HCT116 (cell line): ENCODE data around the gene GPALPP1. TPM values are rescaled to one million over a fixed set of nuclear protein-coding genes. Genes with fewer than 3 reads are reported as not detected.

Source experiments
- ATAC-seq: fragments of 200-7000 bp; cut with Tn5 transposase; 2 replicates; pipeline ENCODE4 v1.9.1; 2020; ENCODE audit warnings: mild to moderate bottlenecking, moderate library complexity
- BruUV-seq: library from RNA; stranded (reverse); fragments of 400-500 nt; replicated peaks from 2 replicates; lab custom pipeline; 2021; lab: Mats Ljungman, UMichigan
- CTCF ChIA-PET: fragments of 300-600 bp; sonication (Branson Sonifier 250); formaldehyde crosslinking; loops from one replicate; lab custom pipeline; 2021; ENCODE audit warnings: antibody characterized with exemption; lab: Charles Lee
- POLR2A ChIA-PET: fragments of 300-600, 350-600 bp; sonication (Branson Sonifier 250); formaldehyde crosslinking; loops from one replicate; lab custom pipeline; 2021; ENCODE audit warnings: antibody characterized with exemption; lab: Charles Lee
- RAD21 ChIA-PET, 2 experiments: fragments of 300-600 bp; sonication (Branson Sonifier 250); formaldehyde crosslinking; loops; one replicate each; lab custom pipeline; 2023; ENCODE audit warnings: low total read pairs in 2 of 2; ENCODE audit not compliant: uncharacterized antibody in 2 of 2, unreplicated experiment in 2 of 2, low non-redundant PET in 1 of 2; lab: Charles Lee
- DNase-seq: peaks from one replicate; pipeline ENCODE4 v3.0.0-alpha.2; 2010; ENCODE audit warnings: low read depth, low spot score
- H2AFZ ChIP-seq: fragments of 200-600 bp; shearing (Covaris generic), sonication (generic); 2 replicates; pipeline ENCODE4 v1.6.1; 2017; ENCODE audit warnings: low read depth, mixed run types, mixed read lengths, antibody characterized with exemption, low read length; ENCODE audit not compliant: poor library complexity, severe bottlenecking
- H3K27ac ChIP-seq: 2 replicates; pipeline ENCODE4 v1.5.1; 2012; ENCODE audit warnings: low read depth, low read length
- H3K27me3 ChIP-seq: fragments of 200-600 bp; sonication (generic); 2 replicates; pipeline ENCODE4 v1.6.1; 2016; ENCODE audit warnings: mixed run types, low read length, mixed read lengths; ENCODE audit not compliant: insufficient read depth
- H3K36me3 ChIP-seq, 2 experiments: fragments of 200-500 bp in 1 of 2; fragments of 200-600 bp in 1 of 2; sonication (Bioruptor generic) in 1 of 2; sonication (generic) in 1 of 2; 2 replicates each; pipeline versions ENCODE4 v1.5.1 to v1.6.1; 2014 to 2016; ENCODE audit warnings: low read length in 2 of 2, inconsistent platforms in 1 of 2, mixed read lengths in 1 of 2, mixed run types in 1 of 2; ENCODE audit not compliant: insufficient read depth in 2 of 2, control insufficient read depth in 1 of 2
- H3K4me1 ChIP-seq, 2 experiments: fragments of 200-600 bp in 1 of 2; sonication (generic) in 1 of 2; 2 replicates each; pipeline versions ENCODE4 v1.5.1 to v1.6.1; 2012 to 2017; ENCODE audit warnings: low read length in 2 of 2, inconsistent platforms in 1 of 2, mild to moderate bottlenecking in 1 of 2, mixed read lengths in 1 of 2, mixed run types in 1 of 2, moderate library complexity in 1 of 2; ENCODE audit not compliant: insufficient read depth in 2 of 2, control insufficient read depth in 1 of 2
- H3K4me2 ChIP-seq: fragments of 200-600 bp; sonication (generic); 2 replicates; pipeline ENCODE4 v1.6.1; 2017; ENCODE audit warnings: mixed run types, low read length, mixed read lengths
- H3K4me3 ChIP-seq, 2 experiments: fragments of 200-600 bp in 1 of 2; sonication (generic) in 1 of 2; replicated peaks in 1 of 2; 2 replicates each; pipeline ENCODE4 v1.5.1; 2011 to 2016; ENCODE audit warnings: low read length in 2 of 2, control low read depth in 1 of 2, low read depth in 1 of 2, mild to moderate bottlenecking in 1 of 2, mixed read lengths in 1 of 2, mixed run types in 1 of 2
- H3K79me2 ChIP-seq: fragments of 200-600 bp; sonication (generic); 2 replicates; pipeline ENCODE4 v1.6.1; 2017; ENCODE audit warnings: mild to moderate bottlenecking, mixed run types, low read length, moderate library complexity, mixed read lengths; ENCODE audit not compliant: insufficient read depth
- H3K9ac ChIP-seq: fragments of 200-600 bp; sonication (generic); 2 replicates; pipeline ENCODE4 v1.6.1; 2016; ENCODE audit warnings: low read length, mixed read lengths
- H3K9me2 ChIP-seq: fragments of 200-600 bp; sonication (generic), shearing (Covaris generic); 2 replicates; pipeline ENCODE4 v1.6.1; 2017; ENCODE audit warnings: mixed run types, mild to moderate bottlenecking, moderate library complexity; ENCODE audit not compliant: insufficient read depth
- H3K9me3 ChIP-seq, 2 experiments: fragments of 200-500 bp in 1 of 2; fragments of 200-600 bp in 1 of 2; sonication (Bioruptor generic) in 1 of 2; sonication (generic) in 1 of 2; 2 replicates each; pipeline ENCODE4 v1.6.1; 2014 to 2017; ENCODE audit warnings: low read length in 2 of 2, mixed read lengths in 2 of 2, inconsistent platforms in 1 of 2, low read depth in 1 of 2, mild to moderate bottlenecking in 1 of 2, mixed run types in 1 of 2, moderate library complexity in 1 of 2; ENCODE audit not compliant: control insufficient read depth in 1 of 2, insufficient read depth in 1 of 2
- H4K20me1 ChIP-seq: fragments of 200-600 bp; sonication (generic), shearing (Covaris generic); 2 replicates; pipeline ENCODE4 v1.6.1; 2017; ENCODE audit warnings: mixed run types, mild to moderate bottlenecking, moderate library complexity; ENCODE audit not compliant: insufficient read depth
- EGR1 ChIP-seq: IDR thresholded peaks from 2 replicates; pipeline ENCODE4 v1.6.1; 2012; ENCODE audit warnings: low read depth
- ELF1 ChIP-seq: IDR thresholded peaks from 2 replicates; pipeline ENCODE4 v1.6.1; 2012; ENCODE audit warnings: low read depth, borderline replicate concordance
- EZH2 ChIP-seq: fragments of 200-600 bp; sonication (generic); IDR thresholded peaks from 2 replicates; pipeline ENCODE4 v1.6.1; 2017; ENCODE audit warnings: antibody characterized with exemption, mixed run types
- POLR2A ChIP-seq: IDR thresholded peaks from 2 replicates; pipeline ENCODE4 v1.7.0; 2011; ENCODE audit warnings: borderline replicate concordance; ENCODE audit not compliant: insufficient read depth, insufficient read length; ENCODE audit errors: extremely low read depth
- RAD21 ChIP-seq: IDR thresholded peaks from 2 replicates; pipeline ENCODE4 v1.6.1; 2012; ENCODE audit warnings: low read depth, mild to moderate bottlenecking
- TCF7L2 ChIP-seq: IDR thresholded peaks from 2 replicates; pipeline ENCODE4 v1.7.0; 2011; ENCODE audit warnings: borderline replicate concordance, inconsistent platforms; ENCODE audit not compliant: insufficient read depth, insufficient read length; ENCODE audit errors: extremely low read depth
- YY1 ChIP-seq: IDR thresholded peaks from 2 replicates; pipeline ENCODE4 v1.6.1; 2011; ENCODE audit warnings: low read length, low read depth, moderate library complexity, mild to moderate bottlenecking; ENCODE audit not compliant: insufficient replicate concordance; ENCODE audit errors: extremely low read depth
- ZNF274 ChIP-seq: fragments of 200-500 bp; sonication (Bioruptor generic); IDR thresholded peaks from 2 replicates; pipeline ENCODE4 v1.6.1; 2014; ENCODE audit warnings: mild to moderate bottlenecking, low read depth, low read length, inconsistent platforms
- intact Hi-C: fragments of 100-400 bp; cut with micrococcal nuclease; formaldehyde crosslinking; loops from 2 replicates; pipeline ENCODE4 v1.10.0; 2022
- total RNA-seq: library from RNA; stranded (reverse); gene quantifications from one replicate; pipeline ENCODE4 v1.2.1, GENCODE V29; 2021; ENCODE audit not compliant: unreplicated experiment
- TF ChIP-seq, protein P1 (sequence below): IDR thresholded peaks from 2 replicates; pipeline ENCODE4 v1.6.1; 2012
- TF ChIP-seq, protein P2 (sequence below), 3 experiments: fragments of 200-600 bp in 1 of 3; sonication (generic) in 1 of 3; IDR thresholded peaks in 2 of 3; conservative IDR thresholded peaks in 1 of 3; 2 replicates each; pipeline ENCODE4 v1.5.1; 2012 to 2017; ENCODE audit warnings: low read depth in 2 of 3, low read length in 2 of 3, antibody characterized with exemption in 1 of 3, borderline replicate concordance in 1 of 3, control low read depth in 1 of 3, mild to moderate bottlenecking in 1 of 3, mixed read lengths in 1 of 3, mixed run types in 1 of 3, moderate library complexity in 1 of 3; ENCODE audit not compliant: insufficient read depth in 1 of 3
- TF ChIP-seq, protein P3 (sequence below): IDR thresholded peaks from 2 replicates; pipeline ENCODE4 v1.6.1; 2012

GPALPP1 gene
- total RNA-seq, 1 experiment from 2014 or later: 21.3 TPM

DNA sequence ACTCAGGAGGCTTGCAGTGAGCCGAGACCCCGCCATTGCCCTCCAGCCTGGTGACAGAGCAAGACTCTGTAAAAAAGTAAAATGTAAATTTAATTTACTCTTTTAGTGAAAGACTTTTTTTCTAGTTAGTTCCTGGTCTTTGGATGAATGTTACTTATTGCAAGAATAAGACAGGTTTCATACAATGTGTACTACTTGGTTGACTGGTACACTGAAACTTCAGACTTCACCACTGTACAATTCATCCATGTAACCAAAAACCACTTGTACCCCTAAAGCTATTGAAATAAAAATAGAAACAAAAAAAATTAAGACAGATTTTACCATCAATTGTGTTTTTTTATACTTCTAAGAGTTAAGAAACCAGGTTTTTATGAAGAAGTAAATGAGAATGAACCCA, 35.5 kb downstream of the GPALPP1 start (continued):
- TF ChIP-seq, protein P1, sequence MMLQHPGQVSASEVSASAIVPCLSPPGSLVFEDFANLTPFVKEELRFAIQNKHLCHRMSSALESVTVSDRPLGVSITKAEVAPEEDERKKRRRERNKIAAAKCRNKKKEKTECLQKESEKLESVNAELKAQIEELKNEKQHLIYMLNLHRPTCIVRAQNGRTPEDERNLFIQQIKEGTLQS: no peak
- TF ChIP-seq, protein P2, sequence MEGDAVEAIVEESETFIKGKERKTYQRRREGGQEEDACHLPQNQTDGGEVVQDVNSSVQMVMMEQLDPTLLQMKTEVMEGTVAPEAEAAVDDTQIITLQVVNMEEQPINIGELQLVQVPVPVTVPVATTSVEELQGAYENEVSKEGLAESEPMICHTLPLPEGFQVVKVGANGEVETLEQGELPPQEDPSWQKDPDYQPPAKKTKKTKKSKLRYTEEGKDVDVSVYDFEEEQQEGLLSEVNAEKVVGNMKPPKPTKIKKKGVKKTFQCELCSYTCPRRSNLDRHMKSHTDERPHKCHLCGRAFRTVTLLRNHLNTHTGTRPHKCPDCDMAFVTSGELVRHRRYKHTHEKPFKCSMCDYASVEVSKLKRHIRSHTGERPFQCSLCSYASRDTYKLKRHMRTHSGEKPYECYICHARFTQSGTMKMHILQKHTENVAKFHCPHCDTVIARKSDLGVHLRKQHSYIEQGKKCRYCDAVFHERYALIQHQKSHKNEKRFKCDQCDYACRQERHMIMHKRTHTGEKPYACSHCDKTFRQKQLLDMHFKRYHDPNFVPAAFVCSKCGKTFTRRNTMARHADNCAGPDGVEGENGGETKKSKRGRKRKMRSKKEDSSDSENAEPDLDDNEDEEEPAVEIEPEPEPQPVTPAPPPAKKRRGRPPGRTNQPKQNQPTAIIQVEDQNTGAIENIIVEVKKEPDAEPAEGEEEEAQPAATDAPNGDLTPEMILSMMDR (IDR thresholded peaks at IDR 0.05 in 2 of 3, conservative IDR thresholded peaks at IDR 0.05 in 1 of 3; ENCODE audit: borderline replicate concordance in 1 of 3, insufficient read depth in 1 of 3, low read depth in 2 of 3, low read length in 2 of 3): no peak
- TF ChIP-seq, all 23 proteins: peak for 0

DNA sequence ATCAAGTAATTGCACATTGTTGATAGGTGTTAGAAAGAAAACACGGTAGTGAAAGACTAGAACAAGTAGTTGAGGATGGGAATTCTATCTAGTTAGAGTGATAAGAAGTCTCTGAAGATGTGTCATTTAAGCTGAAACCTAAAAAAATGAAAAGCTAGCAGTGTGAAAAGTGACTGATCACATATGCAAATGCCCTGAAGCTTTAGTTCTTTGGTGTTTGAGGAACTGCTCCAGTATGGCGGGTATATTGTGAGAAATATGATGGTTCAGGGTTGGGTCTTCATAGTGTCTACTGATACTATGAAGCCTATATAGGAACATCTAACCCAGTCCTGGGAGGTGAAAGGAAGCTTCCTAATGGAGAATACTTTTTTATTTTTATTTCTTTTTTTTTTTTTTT, 45.0 kb downstream of the GPALPP1 start:
- H4K20me1 ChIP-seq: no peaks in the 10 kb centered on the region
- DNase-seq: no peak
- RAD21 ChIA-PET: no interaction called here
- H3K9me2 ChIP-seq: no peaks in the 10 kb centered on the region
- no TSS peak for BruUV-seq
- intact Hi-C loops: no loop called here
- CTCF ChIA-PET: no interaction called here
- H3K4me1 ChIP-seq: no peaks in the 10 kb centered on the region
- POLR2A ChIA-PET: no interaction called here
- no peak overlapping the region for H3K4me3 ChIP-seq
- H3K27me3 ChIP-seq: no peaks in the 10 kb centered on the region
- no peaks in the 10 kb centered on the region for H3K79me2 ChIP-seq
- H3K36me3 ChIP-seq: no peaks in the 10 kb centered on the region
- ATAC-seq: no peak
- H2AFZ ChIP-seq: no peak overlapping the region
- H3K27ac ChIP-seq: no peak overlapping the region
- no peaks in the 10 kb centered on the region for H3K9me3 ChIP-seq
- H3K9ac ChIP-seq: no peak overlapping the region
- H3K4me2 ChIP-seq: no peak overlapping the region
- TF ChIP-seq, protein P3, sequence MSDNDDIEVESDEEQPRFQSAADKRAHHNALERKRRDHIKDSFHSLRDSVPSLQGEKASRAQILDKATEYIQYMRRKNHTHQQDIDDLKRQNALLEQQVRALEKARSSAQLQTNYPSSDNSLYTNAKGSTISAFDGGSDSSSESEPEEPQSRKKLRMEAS: no peak
- TF ChIP-seq YY1 (no peak), POLR2A (no peak), EGR1 (no peak), RAD21 (no peak), ZNF274 (no peak), EZH2 (no peak), ELF1 (no peak), TCF7L2 (no peak)
